ENCODE measurements around the gene NMNAT2.
"Not testable (repeated sequence)": the region's sequence is repeated elsewhere in the genome, so short reads cannot be mapped to it uniquely, and the experiment has no call there.

The NMNAT2 gene

GRCh38 chr1:183282101-183282855 lies 135.9 kb downstream of the NMNAT2 start:
- no peak for DNase-seq

DNA sequence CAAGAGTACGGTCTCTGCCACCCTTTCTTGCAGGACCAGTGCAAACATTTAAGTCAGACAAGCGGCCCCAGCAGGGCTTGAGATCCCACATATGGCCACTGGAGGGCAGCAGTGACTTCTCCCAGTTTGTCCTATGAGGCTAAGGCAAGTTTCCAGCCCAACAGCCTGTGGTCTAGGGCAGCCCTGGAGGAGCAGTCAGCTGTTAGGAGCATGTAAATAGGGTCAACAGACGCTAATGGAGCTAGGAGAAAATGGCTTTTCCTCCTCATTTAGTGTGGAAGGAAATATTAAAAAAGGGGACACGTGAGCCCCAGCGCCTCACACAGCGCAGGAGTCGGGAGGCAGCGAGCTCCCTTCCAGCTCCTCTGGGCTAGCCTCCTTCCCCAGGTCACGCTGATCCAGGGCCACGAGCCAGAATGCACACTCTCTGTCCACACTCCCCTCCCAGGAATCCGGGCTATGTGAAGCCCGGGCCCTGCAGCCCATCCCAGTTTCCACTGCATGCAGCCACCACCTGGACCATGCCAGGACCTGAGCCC lies 136.6 kb downstream of the NMNAT2 start:
- DNase-seq = peak; percentile 70

DNA sequence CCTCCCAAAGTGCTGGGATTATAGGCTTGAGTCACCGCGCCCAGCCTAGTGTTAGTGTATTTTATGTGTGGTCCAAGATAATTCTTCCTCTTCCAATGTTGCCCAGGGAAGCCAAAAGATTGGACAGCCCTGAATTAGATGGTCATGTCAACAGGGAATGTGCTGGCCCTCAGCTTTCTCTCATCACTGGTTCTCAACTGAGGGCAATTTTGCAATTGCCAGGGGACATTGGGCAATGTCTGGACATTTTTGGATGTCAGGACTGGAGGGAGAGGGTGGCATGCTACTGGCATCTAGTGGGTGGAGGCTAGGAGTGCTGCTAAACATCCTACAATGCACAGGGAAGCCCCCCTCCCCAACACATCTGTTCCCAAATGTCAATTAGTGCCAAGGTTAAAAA lies 137.1 kb downstream of the NMNAT2 start:
- DNase-seq = no peak

GRCh38 chr1:183279835-183280234 lies 138.3 kb downstream of the NMNAT2 start:
- DNase-seq = no peak

- no peak for DNase-seq
These were observed 139.2 kb downstream of the NMNAT2 start for GRCh38 chr1:183278739-183279591.

GRCh38 chr1:183277821-183278738 lies 140.1 kb downstream of the NMNAT2 start:
- DNase-seq = no peak

DNA sequence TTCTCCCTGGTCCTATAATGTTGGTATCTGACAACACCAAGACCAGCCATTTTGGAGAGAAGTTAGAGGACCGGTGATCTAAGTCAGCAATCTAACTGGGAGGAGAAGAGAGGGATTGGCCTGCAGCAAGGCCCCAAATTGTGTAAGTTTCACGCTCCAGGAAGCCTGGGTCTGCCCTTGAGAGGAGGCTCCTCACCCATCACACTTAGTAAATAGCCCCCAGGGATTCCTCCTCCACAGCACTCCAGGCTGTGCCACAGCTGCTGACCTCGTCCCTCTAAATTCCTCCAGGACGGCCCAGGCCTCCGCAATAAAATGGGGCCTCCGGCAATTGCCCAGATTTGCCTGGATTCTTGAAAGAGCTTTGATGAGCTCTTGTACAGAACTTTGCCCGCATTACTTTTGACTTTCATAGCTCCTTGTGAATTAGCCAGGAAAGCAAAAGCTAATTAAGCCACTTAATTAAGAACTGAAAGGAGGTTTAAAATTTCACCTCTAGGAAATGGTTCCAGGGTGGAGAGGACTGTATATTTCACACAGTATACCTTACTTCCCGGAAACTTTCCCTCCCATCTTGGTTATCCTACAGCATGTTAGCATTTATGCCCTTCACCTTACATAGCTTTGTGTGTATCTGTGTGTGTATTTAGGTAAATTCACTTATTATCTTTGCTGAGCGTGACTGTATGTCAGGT lies 141.6 kb downstream of the NMNAT2 start:
- DNase-seq = no peak

GRCh38 chr1:183275322-183275721 lies 142.9 kb downstream of the NMNAT2 start:
- no peak for DNase-seq

GRCh38 chr1:183274836-183275235 lies 143.3 kb downstream of the NMNAT2 start:
- DNase-seq = no peak

- DNase-seq = not testable (repeated sequence)
These were observed 144.2 kb downstream of the NMNAT2 start for GRCh38 chr1:183273984-183274383.

GRCh38 chr1:183273300-183273699 lies 144.9 kb downstream of the NMNAT2 start:
- DNase-seq = no peak

GRCh38 chr1:183272390-183272848 lies 145.8 kb downstream of the NMNAT2 start:
- no peak for DNase-seq

GRCh38 chr1:183270541-183271141 lies 147.5 kb downstream of the NMNAT2 start:
- DNase-seq = no peak

DNA sequence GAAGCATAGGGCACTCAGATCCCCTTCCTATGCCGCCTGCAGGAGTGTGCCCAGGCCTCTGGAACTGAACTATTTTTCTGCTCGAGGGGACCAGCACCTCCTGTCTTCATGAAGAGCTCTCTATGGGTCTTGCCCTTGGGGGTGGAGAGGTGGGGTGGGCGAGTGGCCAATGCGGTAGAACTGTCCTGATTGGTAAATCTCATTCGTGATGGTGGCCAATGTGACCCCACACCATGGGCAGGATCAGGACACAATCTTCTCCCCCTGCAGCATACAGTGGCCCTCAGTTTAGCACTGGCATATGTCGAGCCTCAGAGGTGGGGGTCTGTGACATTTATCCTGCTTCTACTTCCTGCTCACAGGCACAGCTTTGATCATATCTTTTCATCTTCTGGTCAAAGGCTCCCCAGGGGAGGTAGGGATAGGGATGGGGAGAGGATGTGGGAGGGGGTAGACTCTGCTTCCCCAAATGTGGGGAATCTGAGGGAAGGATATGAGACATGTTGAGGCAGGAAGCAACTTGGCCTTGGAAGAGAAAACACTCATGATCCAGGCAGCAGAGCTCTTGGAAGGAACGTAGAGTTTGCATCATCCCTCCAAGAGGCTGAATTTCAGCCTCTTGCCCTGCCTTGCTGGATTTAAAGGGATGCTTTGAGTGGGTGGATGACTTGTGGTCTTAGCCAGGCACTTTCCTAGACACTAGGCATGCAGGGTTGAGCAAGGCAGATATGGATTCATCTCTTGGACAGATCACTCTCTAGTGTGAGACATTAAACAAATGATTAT lies 150.3 kb downstream of the NMNAT2 start:
- no peak for DNase-seq

- no peak for DNase-seq
These were observed 154.1 kb downstream of the NMNAT2 start for GRCh38 chr1:183263886-183264602.

DNA sequence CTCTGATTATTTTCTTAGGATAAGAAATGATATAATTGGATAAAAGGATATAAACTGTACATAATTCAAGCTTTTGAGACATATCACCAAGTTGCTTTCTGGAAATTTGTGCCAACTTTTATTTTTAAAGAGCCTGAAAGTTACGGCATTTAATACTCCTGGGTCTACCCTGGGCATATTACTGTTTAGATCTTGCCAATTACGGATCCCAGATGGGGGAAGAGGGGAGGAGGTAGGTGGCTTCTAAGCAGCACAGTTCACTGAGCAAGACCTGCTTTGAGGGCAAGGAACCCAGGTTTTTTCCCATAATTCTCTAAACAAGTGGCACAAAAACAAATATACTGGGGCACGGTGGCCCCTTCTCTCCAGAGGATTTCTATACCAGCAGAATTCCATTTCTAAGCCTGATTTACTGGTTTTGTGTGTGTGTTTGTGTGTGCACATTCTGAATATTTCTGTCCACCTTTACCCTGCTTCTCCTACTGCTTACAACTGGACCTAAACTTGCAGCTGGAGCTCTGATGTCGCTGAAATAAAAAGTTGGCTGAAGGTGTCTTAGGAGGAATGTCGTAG lies 155.5 kb downstream of the NMNAT2 start:
- DNase-seq = no peak

DNA sequence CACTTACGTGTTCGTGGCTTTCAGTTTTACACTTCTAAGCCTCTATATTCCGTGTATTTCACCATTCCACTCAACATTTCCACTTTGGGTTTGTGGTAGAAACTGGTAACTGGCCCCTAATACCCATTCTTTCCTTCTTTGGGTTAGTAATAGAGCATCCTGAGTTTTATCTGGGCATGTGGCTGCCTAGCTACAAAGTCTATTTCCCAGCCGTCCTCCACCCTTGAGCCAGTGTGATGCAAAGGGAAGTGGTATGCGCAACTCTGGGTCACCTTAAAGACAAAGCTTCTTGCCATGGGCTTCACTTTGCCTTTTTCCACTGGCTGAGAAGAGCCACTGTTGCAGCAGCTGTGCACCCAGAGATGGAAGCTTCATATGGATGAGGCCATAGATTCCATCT lies 158.3 kb downstream of the NMNAT2 start:
- no peak for DNase-seq

DNA sequence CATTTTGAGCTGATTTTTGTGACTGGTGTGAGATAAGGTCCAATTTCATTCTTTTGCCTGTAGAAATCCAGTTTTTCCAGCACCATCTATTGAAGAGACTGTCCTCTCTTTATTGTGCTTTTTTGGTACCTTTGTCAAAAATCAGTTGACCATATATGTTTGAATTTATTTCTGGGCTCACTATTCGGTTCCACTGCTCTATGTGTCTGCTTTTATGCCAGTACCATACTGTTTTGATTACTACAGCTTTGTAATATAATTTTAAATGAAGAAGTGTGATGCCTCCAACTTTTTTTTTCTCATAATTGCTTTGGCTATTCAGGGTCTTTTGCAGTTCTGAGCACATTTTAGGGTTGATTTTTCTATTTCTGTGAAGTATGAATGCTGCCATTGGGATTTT lies 163.1 kb downstream of the NMNAT2 start:
- no peak for DNase-seq

DNA sequence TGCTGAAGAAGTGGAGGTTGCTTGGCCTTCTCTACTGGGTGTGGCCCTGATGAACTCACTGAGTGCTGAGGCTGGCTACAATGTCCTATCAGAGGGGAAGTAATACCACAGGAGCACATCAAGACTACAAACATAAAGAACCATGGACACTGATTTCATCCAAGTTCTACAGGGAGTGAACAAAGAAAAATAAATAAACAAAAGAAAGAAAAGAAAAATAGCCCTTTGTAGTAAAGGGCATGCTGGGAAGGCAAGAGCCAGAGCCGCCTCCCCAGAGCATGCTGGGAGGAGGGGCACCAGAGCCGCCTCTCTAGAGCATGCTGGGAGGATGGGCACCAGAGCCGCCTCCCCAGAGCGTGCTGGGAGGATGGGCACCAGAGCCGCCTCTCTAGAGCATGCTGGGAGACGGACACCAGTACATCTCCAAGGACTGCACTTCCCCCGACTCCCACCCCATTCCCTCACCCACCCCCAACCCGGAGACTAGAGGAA lies 166.2 kb downstream of the NMNAT2 start:
- no peak for DNase-seq
